GM19023 (cell line): Measurements from ENCODE around the gene LPP.
A peak's percentile ranks its signal among the peaks of the same experiment; 100 is the strongest.

ENCODE experiments used
- ATAC-seq: cut with Tn5 transposase; IDR thresholded peaks from one replicate; pipeline ENCODE4 v1.9.1; 2021; ENCODE audit warnings: mild to moderate bottlenecking, moderate library complexity; ENCODE audit not compliant: unreplicated experiment

The LPP gene

GRCh38 chr3:188135271-188135670 is 18.7 kb upstream of the LPP start:
- no peak for ATAC-seq

GRCh38 chr3:188137051-188137450 is 16.9 kb upstream of the LPP start:
- ATAC-seq = no peak

- ATAC-seq = no peak
Observed at GRCh38 chr3:188139466-188139865, 14.5 kb upstream of the LPP start.

GRCh38 chr3:188146219-188146618 is 7.7 kb upstream of the LPP start:
- ATAC-seq = no peak

GRCh38 chr3:188147782-188148181 is 6.2 kb upstream of the LPP start:
- no peak for ATAC-seq

- ATAC-seq = no peak
Observed at GRCh38 chr3:188148318-188148717, 5.6 kb upstream of the LPP start.

GRCh38 chr3:188149587-188149986 is 4.4 kb upstream of the LPP start:
- ATAC-seq = no peak

- ATAC-seq = no peak
Observed at GRCh38 chr3:188150982-188151381, 3.0 kb upstream of the LPP start.

- ATAC-seq = no peak
Observed at GRCh38 chr3:188151438-188151837, 2.5 kb upstream of the LPP start.

- ATAC-seq = no peak
Observed at GRCh38 chr3:188152660-188153436, 1.1 kb upstream of the LPP start.

- peak; percentile 28 for ATAC-seq
Observed at GRCh38 chr3:188153437-188154013, 432 bp upstream of the LPP start.

- ATAC-seq = no peak
Observed at GRCh38 chr3:188154809-188155574, 1.0 kb downstream of the LPP start.

GRCh38 chr3:188156056-188156455 is 2.1 kb downstream of the LPP start:
- ATAC-seq = no peak

GRCh38 chr3:188157407-188157806 is 3.5 kb downstream of the LPP start:
- ATAC-seq = no peak

- no peak for ATAC-seq
Observed at GRCh38 chr3:188157971-188158370, 4.0 kb downstream of the LPP start.

- no peak for ATAC-seq
Observed at GRCh38 chr3:188158731-188159310, 4.9 kb downstream of the LPP start.

- ATAC-seq = no peak
Observed at GRCh38 chr3:188160751-188161150, 6.8 kb downstream of the LPP start.

- no peak for ATAC-seq
Observed at GRCh38 chr3:188164248-188164687, 10.3 kb downstream of the LPP start.

- no peak for ATAC-seq
Observed at GRCh38 chr3:188165596-188165995, 11.6 kb downstream of the LPP start.

- no peak for ATAC-seq
Observed at GRCh38 chr3:188166441-188166840, 12.5 kb downstream of the LPP start.

- ATAC-seq = no peak
Observed at GRCh38 chr3:188168186-188168585, 14.2 kb downstream of the LPP start.

GRCh38 chr3:188168648-188169047 is 14.7 kb downstream of the LPP start:
- ATAC-seq = no peak
